ENCODE measurements around the gene COL1A1.

The COL1A1 gene

DNA sequence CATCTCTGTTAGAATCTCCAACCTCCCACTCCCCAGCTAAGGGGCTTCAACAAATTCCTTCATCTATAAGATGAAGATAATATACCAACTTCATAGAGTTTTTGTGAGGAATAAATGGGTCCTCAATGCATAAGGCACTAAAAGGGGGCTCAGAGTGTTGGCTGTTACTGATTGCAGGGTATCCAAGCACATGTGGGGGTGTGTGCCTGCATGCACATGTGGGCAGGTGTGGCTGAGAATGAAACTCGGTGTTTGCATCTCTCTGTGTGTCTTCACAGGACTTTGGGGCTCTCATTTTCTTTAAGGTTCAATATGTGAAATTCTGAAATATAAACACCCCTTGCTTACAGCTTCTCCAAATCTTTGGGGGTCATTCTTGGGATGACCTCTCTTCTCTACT is 46.8 kb downstream of the COL1A1 start:
- DNase-seq (ENCODE audit: low spot score): no peak

- DNase-seq (ENCODE audit: low spot score): no peak
Observed at GRCh38 chr17:50153650-50154575, 47.5 kb downstream of the COL1A1 start.

DNA sequence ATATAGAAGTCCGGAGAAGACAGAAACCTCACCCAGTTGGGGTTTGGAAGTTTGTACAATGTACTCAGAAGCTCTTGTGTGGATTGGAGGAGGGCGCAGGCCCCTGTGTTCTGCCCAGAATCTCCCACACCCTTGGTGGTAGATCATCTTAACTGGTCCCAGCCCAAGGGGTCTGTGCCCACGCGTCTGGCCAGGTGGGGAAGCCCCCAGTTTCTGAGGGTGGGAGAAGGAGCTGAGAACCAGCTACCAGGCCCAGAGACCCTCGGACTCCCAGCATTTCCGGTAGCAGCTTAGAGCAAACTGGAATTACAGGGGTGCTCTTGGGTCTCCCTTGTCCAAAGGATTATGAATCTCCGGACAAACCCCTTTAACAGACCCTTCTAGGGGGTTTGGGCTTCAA is 48.7 kb downstream of the COL1A1 start:
- DNase-seq (ENCODE audit: low spot score): no peak

DNA sequence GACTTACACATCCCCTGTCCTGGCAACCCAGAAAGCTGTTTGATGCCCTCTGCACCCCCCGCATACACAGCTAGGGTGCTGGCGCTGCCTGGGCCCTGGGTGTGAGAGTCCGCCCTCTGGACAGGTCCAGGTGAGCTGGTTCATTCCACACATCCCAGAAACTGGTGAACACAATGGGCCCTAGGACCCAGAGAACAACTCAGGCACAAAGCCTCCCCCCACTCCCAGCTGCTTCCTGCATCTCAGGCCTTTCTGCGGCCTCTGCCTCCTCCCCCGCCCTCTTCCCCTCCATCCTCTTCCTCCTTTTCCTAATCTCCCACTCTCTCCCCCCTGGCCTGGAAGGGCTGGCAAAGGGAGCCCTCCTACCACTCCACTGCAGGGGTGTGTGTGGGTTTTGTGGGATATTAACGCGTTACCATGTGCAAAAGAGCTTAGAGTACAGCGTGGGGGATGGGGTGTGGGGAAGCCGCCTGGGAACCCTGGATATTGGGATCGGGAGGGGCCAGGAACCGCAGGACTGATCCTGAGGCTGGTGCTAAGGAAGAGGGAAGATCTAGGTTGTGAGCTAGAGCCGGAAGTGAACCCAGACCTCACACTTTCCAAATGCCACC is 49.4 kb downstream of the COL1A1 start:
- peak; percentile 84 for DNase-seq (ENCODE audit: low spot score)

DNA sequence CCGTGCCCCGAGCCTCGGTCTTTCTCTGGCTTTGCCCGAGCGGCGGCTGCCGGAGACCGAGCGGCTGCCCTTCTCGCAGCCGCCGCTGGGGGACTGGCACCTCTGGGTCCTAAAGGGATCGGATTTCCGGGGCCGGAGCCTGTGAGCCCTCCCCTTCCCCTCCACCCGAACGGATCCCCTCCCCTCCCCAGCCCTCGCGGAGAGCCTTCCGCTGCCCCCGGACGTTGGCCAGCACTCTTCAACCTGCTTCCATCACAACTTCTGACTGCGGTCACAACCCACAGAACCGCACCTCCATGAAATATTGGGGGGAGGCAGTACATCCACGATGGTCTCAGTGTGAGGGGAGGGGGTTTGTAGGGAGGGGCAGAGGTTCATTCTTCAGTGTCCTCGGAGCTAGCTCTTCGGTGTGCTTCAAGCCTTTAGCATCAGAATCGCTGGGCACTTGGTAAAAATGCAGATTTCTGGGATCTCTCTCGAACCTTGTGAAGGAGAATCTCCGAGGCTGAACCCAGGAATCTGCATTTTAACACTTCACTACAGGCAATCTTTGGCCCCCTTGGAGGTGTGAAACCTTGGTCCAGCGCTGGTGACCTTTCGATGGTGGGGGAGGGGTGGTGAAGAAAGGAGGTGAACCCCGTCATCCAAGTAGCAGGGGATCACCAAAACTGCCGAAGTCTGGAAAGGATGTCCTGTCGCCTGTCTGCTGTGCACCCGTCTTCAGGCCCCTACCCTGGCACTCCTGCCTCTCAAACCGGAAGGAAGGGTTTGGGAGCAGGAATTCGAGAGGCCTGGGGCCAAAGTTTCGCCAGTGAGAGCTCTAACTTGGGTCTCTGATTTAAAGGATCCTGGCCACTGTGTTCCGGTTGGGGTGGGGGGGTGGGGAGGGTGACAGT is 50.1 kb downstream of the COL1A1 start:
- peak; percentile 97 for DNase-seq (ENCODE audit: low spot score)

GRCh38 chr17:50150354-50151040 is 50.9 kb downstream of the COL1A1 start, which contains the start of gene PPP1R9B:
PPP1R9B (minus strand) TSS chr17:50150677; CDS start chr17:50150513, 164 bp downstream.
- no peak for DNase-seq (ENCODE audit: low spot score)

DNA sequence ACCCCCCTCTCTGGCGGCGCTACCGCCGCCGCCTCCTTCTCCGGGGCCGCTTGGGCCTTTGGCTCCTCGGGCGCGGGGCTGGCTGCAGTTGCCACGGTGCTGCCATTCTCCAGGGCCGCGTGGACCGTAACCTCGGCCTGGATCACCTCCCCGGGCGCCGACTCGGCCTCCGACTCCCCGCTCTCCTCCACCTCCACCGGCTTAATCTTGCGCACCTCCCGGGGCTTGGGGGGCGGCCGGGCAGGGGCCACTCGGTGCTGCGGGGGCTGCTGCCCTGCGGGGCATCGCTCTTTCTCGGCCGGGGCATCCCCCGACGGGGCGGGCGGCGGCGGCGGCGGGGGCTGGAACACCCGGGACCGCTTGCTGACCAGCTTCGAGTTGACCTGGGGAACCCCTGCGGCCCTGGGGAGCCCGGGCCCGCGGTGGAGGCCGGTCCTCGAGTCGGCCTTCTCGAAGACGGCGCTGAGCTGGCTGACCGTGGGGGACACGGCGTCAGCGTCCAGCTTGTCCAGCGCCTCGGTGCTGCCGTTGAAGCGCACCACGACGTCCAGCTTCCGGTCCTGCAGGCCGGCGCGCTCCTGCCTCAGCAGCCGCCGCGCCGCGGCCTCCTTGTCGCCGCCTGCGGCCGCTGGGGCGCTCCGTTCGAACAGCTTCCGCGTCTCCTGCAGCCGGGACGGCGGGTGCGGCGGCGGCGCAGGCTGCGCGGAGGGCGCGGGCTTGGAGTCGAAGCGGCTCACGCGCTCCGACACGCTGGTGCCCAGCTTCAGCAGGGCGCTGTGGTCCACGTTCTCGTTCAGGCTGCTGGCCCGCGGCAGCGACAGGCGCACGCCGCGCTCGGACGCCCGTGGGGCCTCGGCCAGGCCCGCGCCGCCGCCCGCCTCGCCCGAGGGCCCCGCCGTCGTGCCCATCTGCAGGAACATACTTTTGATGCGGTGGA is 51.7 kb downstream of the COL1A1 start:
- DNase-seq (ENCODE audit: low spot score): peak; percentile 80

DNA sequence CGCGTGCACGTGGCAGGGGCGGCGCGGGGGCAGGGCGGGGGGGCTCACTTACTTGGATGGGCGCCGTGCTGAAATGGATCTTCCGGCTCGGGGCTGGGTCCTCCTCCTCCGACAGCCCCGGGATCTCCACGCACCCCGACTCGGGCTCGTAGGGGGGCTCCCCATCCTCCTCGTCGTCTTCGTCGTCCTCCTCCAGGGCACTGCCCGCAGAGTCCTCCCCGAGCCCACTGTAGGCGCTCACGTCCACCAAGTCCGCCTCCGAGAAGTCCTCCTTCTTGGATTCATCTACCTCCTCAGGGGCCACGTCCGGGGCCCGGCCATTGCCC is 52.4 kb downstream of the COL1A1 start:
- DNase-seq (ENCODE audit: low spot score): no peak

DNA sequence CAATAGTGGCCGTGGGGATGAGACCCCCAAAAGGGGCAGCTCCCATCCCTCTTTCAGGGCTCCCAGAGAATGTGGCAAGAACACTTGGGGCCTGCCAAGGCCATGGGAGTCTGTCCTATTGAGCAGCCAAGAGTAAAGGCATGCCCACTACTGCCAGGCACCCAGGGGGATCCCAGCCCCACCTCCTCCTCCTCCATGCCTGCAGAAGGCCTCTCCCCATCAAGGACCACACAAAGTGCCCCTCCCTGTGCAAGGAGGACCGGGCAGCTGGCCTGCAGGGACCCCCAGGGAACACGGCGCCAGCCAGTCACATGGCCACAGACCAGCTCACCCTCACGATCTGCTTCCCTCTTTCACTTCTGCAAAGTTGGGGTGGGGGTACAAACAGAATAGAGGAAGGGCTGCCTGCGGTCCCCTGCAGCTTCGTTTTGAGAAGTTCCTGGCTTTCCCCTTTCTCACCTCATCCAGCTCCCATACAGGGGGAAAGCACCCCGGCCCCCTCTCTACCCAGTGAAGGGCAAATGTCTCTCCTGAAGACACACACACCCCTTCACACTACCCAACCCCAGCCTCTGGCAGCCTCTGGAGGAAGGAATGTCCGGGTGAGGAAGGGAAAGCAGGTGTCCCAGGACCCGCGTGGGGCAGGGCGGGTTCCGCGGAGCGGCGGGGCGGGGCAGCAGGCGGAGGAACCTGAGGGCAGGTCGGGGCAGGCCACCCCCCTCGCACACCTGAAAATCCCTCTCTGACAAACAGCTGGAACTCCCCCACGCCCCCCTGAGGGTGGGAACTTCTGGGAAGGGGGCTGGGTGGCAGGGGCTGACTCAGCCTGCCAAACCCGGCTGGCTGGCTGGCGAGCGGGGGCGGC is 53.0 kb downstream of the COL1A1 start:
- DNase-seq (ENCODE audit: low spot score): peak; percentile 57

GRCh38 chr17:50147841-50148225 is 53.6 kb downstream of the COL1A1 start:
- DNase-seq (ENCODE audit: low spot score): no peak

- DNase-seq (ENCODE audit: low spot score): no peak
Observed at GRCh38 chr17:50146927-50147665, 54.3 kb downstream of the COL1A1 start.

GRCh38 chr17:50146230-50146926 is 55.1 kb downstream of the COL1A1 start:
- DNase-seq (ENCODE audit: low spot score): no peak

GRCh38 chr17:50145532-50146229 is 55.8 kb downstream of the COL1A1 start:
- no peak for DNase-seq (ENCODE audit: low spot score)

DNA sequence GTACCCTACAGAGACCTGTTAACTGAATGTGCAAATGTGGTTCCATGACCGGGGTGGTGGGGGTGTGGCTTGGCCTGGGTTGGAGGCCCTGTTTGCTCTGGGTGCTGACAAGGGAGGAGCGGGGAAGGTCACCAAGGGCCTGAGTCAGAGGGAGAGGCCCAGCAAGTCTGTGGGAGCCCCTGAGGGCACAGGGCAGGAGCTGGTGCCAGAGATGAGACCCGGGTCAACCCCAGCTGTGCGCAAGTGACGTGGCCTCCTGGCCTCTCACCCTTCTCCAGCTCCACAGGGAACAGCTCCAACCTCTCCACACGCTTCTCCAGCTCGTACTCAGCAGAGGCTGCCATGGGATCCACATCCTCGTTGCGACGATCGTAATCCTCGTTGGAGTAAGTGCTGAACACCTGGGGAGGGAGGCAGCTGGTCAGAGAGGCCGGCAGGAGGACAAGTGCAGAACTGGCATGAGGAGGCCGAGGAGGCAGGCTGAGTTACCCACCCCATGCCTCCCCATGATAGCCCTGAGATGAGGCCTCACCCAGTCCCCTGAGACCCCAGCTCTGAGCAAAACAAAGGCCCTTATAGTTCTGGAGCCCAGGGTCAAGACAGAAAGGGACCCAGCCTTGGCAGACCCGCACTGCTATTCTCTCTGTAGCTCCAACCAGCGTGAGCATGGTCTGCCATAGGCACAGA is 56.4 kb downstream of the COL1A1 start:
- DNase-seq (ENCODE audit: low spot score): no peak

DNA sequence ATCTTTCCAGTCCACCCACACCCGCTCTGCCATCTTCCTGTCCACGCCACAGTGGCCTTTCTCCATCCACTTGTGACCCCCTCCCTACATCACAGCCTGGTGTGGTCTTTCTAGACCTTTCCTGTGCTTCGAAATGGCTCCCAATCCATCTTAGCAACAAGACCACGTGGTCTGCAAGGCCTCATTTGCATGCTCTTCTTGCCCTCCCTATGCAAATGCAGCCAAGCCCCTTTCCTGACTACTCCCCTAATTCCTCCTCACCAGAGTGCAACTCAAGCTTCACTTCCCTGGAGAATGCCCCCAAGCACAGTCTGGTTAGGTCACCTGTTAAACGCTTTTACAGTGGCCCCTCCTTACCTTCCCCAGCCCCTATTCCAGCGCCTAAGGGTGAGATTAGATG is 57.1 kb downstream of the COL1A1 start:
- DNase-seq (ENCODE audit: low spot score): no peak

DNA sequence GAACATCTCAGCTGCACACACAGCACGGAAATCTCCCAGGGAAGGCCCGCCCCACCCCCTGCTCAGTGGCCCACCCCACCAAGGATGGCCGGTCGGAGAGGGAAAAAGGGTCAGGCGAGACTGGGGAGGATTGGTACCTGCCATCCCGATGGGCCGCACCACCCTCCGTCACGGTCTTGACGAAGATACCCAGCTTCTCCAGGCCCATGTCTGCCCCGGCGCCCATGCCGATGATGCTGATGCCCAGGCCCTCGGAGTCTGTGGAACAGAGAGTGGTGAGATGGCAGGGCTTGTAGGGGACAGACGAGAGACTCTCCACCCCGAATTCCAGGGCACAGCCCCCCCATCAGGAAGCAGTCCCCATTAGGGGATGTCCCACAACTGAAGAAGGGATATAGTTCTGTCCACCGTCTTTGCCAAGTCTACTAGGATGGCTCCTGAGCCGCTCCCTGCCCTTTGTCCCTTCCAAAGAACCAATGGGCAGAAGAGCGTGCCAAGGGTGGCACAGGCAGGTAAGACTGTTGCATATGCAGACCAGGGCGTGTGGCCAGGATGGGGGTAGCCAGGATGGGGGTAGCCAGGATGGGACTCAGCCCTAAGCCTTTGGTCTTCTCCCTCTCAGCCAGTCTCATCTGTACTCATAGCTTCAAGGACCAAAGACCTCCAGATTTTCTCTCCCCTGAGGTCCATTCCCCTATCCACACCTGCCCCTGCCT is 57.8 kb downstream of the COL1A1 start:
- DNase-seq (ENCODE audit: low spot score): no peak

GRCh38 chr17:50141745-50142110 is 59.7 kb downstream of the COL1A1 start:
- no peak for DNase-seq (ENCODE audit: low spot score)

All from iPS-NIHi11 (cell line).